K562 (cell line): Measurements from ENCODE around the gene RPL3. TPM values are rescaled to one million over a fixed set of nuclear protein-coding genes. Genes with fewer than 3 reads are reported as not detected.
A peak's percentile ranks its signal among the peaks of the same experiment; 100 is the strongest.

Source experiments
- ATAC-seq: fragments of 200-7000 bp; cut with Tn5 transposase; 3 replicates; pipeline ENCODE4 v1.9.1; 2020; ENCODE audit warnings: moderate library complexity
- BruUV-seq: library from RNA; stranded (reverse); fragments of 400-500 nt; replicated peaks from 2 replicates; lab custom pipeline; 2021; lab: Mats Ljungman, UMichigan
- CTCF ChIA-PET: fragments of 300-600 bp; formaldehyde crosslinking; extraction: SDS; loops from one replicate; lab custom pipeline; 2021; ENCODE audit warnings: low intra/inter-chr PET ratio; lab: Yijun Ruan, JAX
- POLR2A ChIA-PET: fragments of 300-600, 350-650 bp; sonication (Branson Sonifier 250); formaldehyde crosslinking; extraction: SDS; loops from one replicate; lab custom pipeline; 2021; ENCODE audit warnings: antibody characterized with exemption, inconsistent platforms; lab: Yijun Ruan, JAX
- DNase-seq, 4 experiments: peaks; one replicate each; pipeline versions ENCODE4 v3.0.0 to v3.0.0-alpha.2; 2011 to 2018; ENCODE audit warnings: low spot score in 3 of 4, mixed read lengths in 3 of 4; ENCODE audit errors: extremely low read depth in 1 of 4
- FAIRE-seq: peaks from 2 replicates; lab custom pipeline; 2011; peaks lifted over from hg19 to GRCh38; lab: Jason Lieb, UNC
- H2AFZ ChIP-seq: 2 replicates; pipeline ENCODE4 v1.6.0; 2011; ENCODE audit warnings: low read depth, low read length, control low read depth, inconsistent platforms
- H3K27ac ChIP-seq: fragments of 200-600 bp; 3 replicates; pipeline ENCODE4 v1.8.0; 2011; ENCODE audit warnings: low read depth, mild to moderate bottlenecking, control low read depth, inconsistent platforms, low read length, moderate library complexity, mixed read lengths; ENCODE audit errors: extremely low read depth
- H3K27me3 ChIP-seq, 2 experiments: fragments of 300-600 bp in 1 of 2; 2 replicates in 1 of 2; 3 replicates in 1 of 2; pipeline versions ENCODE4 v1.6.0 to v1.8.0; 2011; ENCODE audit warnings: inconsistent platforms in 2 of 2, low read length in 2 of 2, mild to moderate bottlenecking in 1 of 2, mixed read lengths in 1 of 2, moderate library complexity in 1 of 2; ENCODE audit not compliant: control insufficient read depth in 2 of 2, insufficient read depth in 2 of 2
- H3K36me3 ChIP-seq: fragments of 300-600 bp; 3 replicates; pipeline ENCODE4 v1.8.0; 2011; ENCODE audit warnings: mild to moderate bottlenecking, low read length, inconsistent platforms; ENCODE audit not compliant: control insufficient read depth, insufficient read depth
- H3K4me1 ChIP-seq, 2 experiments: fragments of 200-600 bp in 1 of 2; replicated peaks in 1 of 2; 2 replicates in 1 of 2; 3 replicates in 1 of 2; pipeline versions ENCODE4 v1.5.1 to v1.8.0; 2011; ENCODE audit warnings: inconsistent platforms in 2 of 2, low read length in 2 of 2, mild to moderate bottlenecking in 1 of 2, mixed read lengths in 1 of 2, moderate library complexity in 1 of 2; ENCODE audit not compliant: control insufficient read depth in 2 of 2, insufficient read depth in 2 of 2
- H3K4me2 ChIP-seq: 2 replicates; pipeline ENCODE4 v1.6.1; 2011; ENCODE audit warnings: low read length, control low read depth, inconsistent platforms, mixed read lengths; ENCODE audit not compliant: insufficient read depth
- H3K4me3 ChIP-seq: fragments of 200-600 bp; sonication (generic), shearing (Covaris generic); 2 replicates; pipeline ENCODE4 v1.5.1; 2016; ENCODE audit warnings: control low read depth, inconsistent platforms
- H3K79me2 ChIP-seq: fragments of 200-600 bp; 3 replicates; pipeline ENCODE4 v1.8.0; 2011; ENCODE audit warnings: low read length, inconsistent platforms; ENCODE audit not compliant: control insufficient read depth, insufficient read depth
- H3K9ac ChIP-seq, 2 experiments: 2 replicates each; pipeline versions ENCODE4 v1.6.0 to v1.6.1; 2011; ENCODE audit warnings: low read depth in 2 of 2, low read length in 2 of 2, control low read depth in 1 of 2, inconsistent platforms in 1 of 2, mild to moderate bottlenecking in 1 of 2, mixed read lengths in 1 of 2; ENCODE audit not compliant: insufficient read depth in 1 of 2
- H3K9me1 ChIP-seq: one replicate; pipeline ENCODE4 v1.6.0; 2011; ENCODE audit warnings: inconsistent platforms, mild to moderate bottlenecking, low read length, moderate library complexity; ENCODE audit not compliant: control insufficient read depth, insufficient read depth
- H3K9me3 ChIP-seq: replicated peaks from 2 replicates; pipeline ENCODE4 v1.5.1; 2011; ENCODE audit warnings: low read depth, low read length, inconsistent platforms; ENCODE audit not compliant: control insufficient read depth, insufficient read depth
- H4K20me1 ChIP-seq: replicated peaks from 2 replicates; pipeline ENCODE4 v1.6.1; 2011; ENCODE audit warnings: low read length, inconsistent platforms, mixed read lengths; ENCODE audit not compliant: control insufficient read depth, insufficient read depth
- BCOR ChIP-seq: fragments of 450-650 bp; IDR thresholded peaks from 2 replicates; pipeline ENCODE4 v1.6.1; 2016
- KDM1A ChIP-seq, 2 experiments: fragments of 450-650 bp; IDR thresholded peaks; 2 replicates each; pipeline ENCODE4 v1.6.1; 2016; ENCODE audit warnings: mild to moderate bottlenecking in 2 of 2
- RBM25 ChIP-seq: fragments of 200-400 bp; formaldehyde crosslinking; IDR thresholded peaks from 2 replicates; pipeline ENCODE4 v1.6.1; 2018; ENCODE audit warnings: low read length, low read depth, moderate library complexity; ENCODE audit not compliant: severe bottlenecking
- SMAD1 ChIP-seq: fragments of 150-350 bp; IDR thresholded peaks from 2 replicates; pipeline ENCODE4 v1.6.1; 2014; ENCODE audit warnings: low read length, low read depth; ENCODE audit not compliant: partially characterized antibody
- TAF7 ChIP-seq: fragments of 450-650 bp; IDR thresholded peaks from 2 replicates; pipeline ENCODE4 v1.6.1; 2016; ENCODE audit warnings: missing genetic modification characterization, missing compliant biosample characterization
- ZFP36 ChIP-seq: fragments of 150-350 bp; IDR thresholded peaks from 2 replicates; pipeline ENCODE4 v1.6.1; 2018; ENCODE audit warnings: low read length, low read depth; ENCODE audit not compliant: partially characterized antibody
- ZNF436 ChIP-seq: fragments of 250-450, 450-650 bp; sonication (Bioruptor Pico); formaldehyde crosslinking; IDR thresholded peaks from 2 replicates; pipeline ENCODE4 v1.7.0; 2020; ENCODE audit warnings: mild to moderate bottlenecking
- WGBS: fragments of 100-300 bp; shearing (Covaris generic); methylation state at CpG from one replicate; pipeline ENCODE4 v1.1.6; 2016; ENCODE audit warnings: low coverage, mixed read lengths; ENCODE audit not compliant: insufficient coverage; ENCODE audit errors: missing lambda C conversion rate; 5-methylcytosine and 5-hydroxymethylcytosine counted together
- in situ Hi-C: fragments of 300-500 bp; cut with MboI; formaldehyde crosslinking; loops from 4 replicates; pipeline ENCODE4 v1.15.0; 2018; ENCODE audit warnings: inconsistent platforms, mixed read lengths
- intact Hi-C: fragments of 100-400 bp; cut with micrococcal nuclease; formaldehyde crosslinking; loops from 2 replicates; pipeline ENCODE4 v1.14.2; 2022
- polyA plus RNA-seq, 8 experiments: library from polyadenylated mRNA; depleted of rRNA in 4 of 8; stranded (reverse) in 5 of 8; unstranded in 3 of 8; fragments of >200 nt; fragmentation: Nextera tagmentation in 2 of 8; fragmentation: Illumina TruSeq in 1 of 8; extraction: Ambion mirVana in 2 of 8; extraction: Trizol in 1 of 8; gene quantifications; 2 replicates each; pipeline versions ENCODE4 v1.2.1 to v1.2.3, GENCODE V29; 2011 to 2014; ENCODE audit warnings: inconsistent platforms in 1 of 8, missing spikeins in 1 of 8
- total RNA-seq, 7 experiments: library from RNA; depleted of rRNA in 6 of 7; stranded (reverse); fragments of >200 nt in 6 of 7; fragmentation: Illumina TruSeq in 2 of 7; extraction: Trizol in 2 of 7; gene quantifications; 2 replicates each; pipeline versions ENCODE4 v1.2.1 to v1.2.3, GENCODE V29; 2011 to 2021; ENCODE audit warnings: low replicate concordance in 1 of 7
- TF ChIP-seq, protein P1 (sequence below): fragments of 250-450 bp; sonication (Bioruptor Pico); IDR thresholded peaks from 2 replicates; pipeline ENCODE4 v1.6.1; 2021; ENCODE audit warnings: mild to moderate bottlenecking

The RPL3 gene
- total and polyA plus RNA-seq, 9 of the 15 experiments (the other 6 are each of a cell fraction or from before 2014, with no cell fraction given): 1,624 to 4,066 (median 2,565) TPM

DNA sequence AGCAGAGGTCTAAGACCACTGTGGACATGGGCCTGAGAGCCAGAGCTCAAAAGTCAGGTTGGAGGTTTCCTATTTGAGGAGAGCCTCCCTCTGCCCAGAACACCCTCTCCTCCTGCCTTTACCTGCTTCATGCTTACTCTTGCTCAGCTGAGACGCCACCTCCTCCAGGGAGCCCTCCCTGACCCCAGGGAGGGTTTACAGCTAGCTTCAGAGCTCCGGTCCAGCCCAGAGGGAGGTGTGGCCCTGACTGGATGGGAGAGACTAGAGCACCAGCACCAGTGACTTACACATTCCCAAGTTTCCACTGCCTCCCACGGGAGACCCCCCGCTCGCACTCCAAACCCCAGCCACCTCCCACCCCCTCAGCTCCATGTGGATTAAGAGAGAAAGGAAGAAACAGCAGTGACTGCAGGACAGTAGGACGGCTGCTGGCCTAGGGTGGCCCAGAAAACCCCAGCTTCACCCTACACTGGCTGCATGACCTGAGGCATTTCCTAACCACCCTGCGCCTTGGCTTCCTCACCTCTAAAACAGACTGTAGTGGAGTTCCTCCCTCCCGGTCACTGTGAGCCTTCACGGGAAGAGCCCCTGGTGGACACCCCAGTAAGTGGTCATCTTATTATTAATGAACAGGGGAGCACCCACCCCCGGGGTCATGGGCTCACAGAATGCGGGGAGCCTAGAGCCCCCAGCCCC is 50.2 kb downstream of the RPL3 start:
- CTCF ChIA-PET: no interaction called here
- intact Hi-C loops: no loop called here

More for the DNA sequence above, 50.2 kb downstream of the RPL3 start:
- H3K4me2 ChIP-seq: no peak overlapping the region
- no peaks in the 10 kb centered on the region for H3K79me2 ChIP-seq
- DNase-seq (no peak), ATAC-seq (0 out of 3 replicates have a peak, but pooled peaks have one; percentile 41), FAIRE-seq (no peak)
- peaks cover 16 to 18% of the 10 kb centered on the region in 2 experiments; a peak in 4 of 5 replicates for H3K4me1 ChIP-seq
- no peaks in the 10 kb centered on the region for H3K27me3 ChIP-seq
- no peak overlapping the region for H3K4me3 ChIP-seq
- no peaks in the 10 kb centered on the region for H3K9me3 ChIP-seq
- TF ChIP-seq, protein P1, sequence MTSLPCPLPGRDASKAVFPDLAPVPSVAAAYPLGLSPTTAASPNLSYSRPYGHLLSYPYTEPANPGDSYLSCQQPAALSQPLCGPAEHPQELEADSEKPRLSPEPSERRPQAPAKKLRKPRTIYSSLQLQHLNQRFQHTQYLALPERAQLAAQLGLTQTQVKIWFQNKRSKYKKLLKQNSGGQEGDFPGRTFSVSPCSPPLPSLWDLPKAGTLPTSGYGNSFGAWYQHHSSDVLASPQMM (CRISPR knock-in tag): no peak
- TF ChIP-seq RBM25 (peak; percentile 25), ZFP36 (peak; percentile 96), SMAD1 (no peak), TAF7 (no peak), KDM1A (IDR thresholded peaks at IDR 0.05) (0 out of 4 replicates have a peak, but pooled peaks of 1 of the 2 experiments have one; percentile 10), BCOR (peak; percentile 62; the same call in 1 of the 2 replicates), ZNF436 (CRISPR knock-in tag) (peak; percentile 52; the same call in 1 of the 2 replicates)
- no peak overlapping the region for H3K27ac ChIP-seq
- peak overlapping the region in 1 of 2 experiments; percentile 55; a peak in 1 of 4 replicates for H3K9ac ChIP-seq
- BruUV-seq: no TSS peak
- POLR2A ChIA-PET: interaction anchor here (0.6 to 2.2 kb wide), 3 partner anchors 9 to 50 kb away, joined by 3 to 6 read pairs (median 6); partner anchors contain the start of gene RPL3
- WGBS: 68% methylated on average over 7 of the region's 11 CpGs
- no peaks in the 10 kb centered on the region for H4K20me1 ChIP-seq
- in situ Hi-C loops: no loop called here
- H3K9me1 ChIP-seq: no peaks in the 10 kb centered on the region
- H2AFZ ChIP-seq: 0 out of 2 replicates have a peak overlapping the region, but pooled peaks have one; percentile 35
- no peaks in the 10 kb centered on the region for H3K36me3 ChIP-seq
